G401 (cell line): ENCODE results near the gene SLC28A2. TPM values are rescaled to one million over a fixed set of nuclear protein-coding genes. Genes with fewer than 3 reads are reported as not detected.
"Not testable (repeated sequence)": the region's sequence is repeated elsewhere in the genome, so short reads cannot be mapped to it uniquely, and the experiment has no call there.

Source experiments
- DNase-seq: peaks from one replicate; pipeline ENCODE4 v3.0.0-alpha.2; 2015; ENCODE audit warnings: low spot score
- in situ Hi-C: cut with HindIII; loops from 2 replicates; pipeline ENCODE4 v1.10.0; 2016; ENCODE audit warnings: low sequenced_read_pairs, mixed read lengths
- total RNA-seq: library from RNA; depleted of rRNA; stranded (reverse); fragments of >200 nt; shearing (Covaris generic); gene quantifications from 2 replicates; pipeline ENCODE4 v1.2.3, GENCODE V29; 2014

Gene SLC28A2
- total RNA-seq, 1 experiment from 2014 or later, result not detected

DNA sequence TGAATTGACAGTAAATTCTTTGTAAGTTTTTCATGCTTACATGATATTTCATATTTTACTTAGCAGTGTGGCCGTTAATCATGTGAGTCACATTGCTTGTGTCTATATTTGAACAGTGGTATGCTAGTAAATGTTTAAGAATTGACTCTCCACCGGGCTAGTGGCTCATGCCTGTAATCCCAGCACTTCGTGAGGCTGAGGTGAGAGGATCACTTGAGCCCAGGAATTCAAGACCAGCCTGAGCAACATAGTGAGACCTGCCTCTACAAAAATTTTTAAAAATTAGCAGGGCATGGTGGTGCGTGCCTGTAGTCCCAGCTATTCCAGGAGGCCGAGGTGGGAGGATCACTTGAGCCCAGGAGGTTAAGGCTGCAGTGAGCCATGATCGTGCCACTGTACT lies 2.8 kb downstream of the SLC28A2 start:
- in situ Hi-C loops, DNase-seq: not testable (repeated sequence)

DNA sequence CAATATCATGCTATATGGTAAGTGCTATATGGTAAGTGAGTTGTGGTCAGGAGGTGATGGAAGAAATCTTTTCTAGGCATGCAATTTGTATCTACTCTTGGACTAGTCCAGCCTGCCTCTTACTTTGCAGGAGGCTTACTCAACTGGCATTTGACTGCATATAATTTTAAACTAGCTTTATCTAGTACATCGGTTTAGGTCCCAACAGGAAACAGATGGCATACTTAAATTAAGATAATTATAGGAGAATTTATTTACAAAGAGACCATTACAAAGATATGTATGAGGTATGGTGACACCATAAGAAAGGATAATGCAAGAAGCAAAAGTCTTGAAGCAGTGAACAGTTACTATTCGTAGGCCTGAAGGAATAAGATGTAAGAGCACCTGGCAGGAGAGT lies 7.8 kb downstream of the SLC28A2 start:
- in situ Hi-C loops, result no loop called here
- no peak for DNase-seq

DNA sequence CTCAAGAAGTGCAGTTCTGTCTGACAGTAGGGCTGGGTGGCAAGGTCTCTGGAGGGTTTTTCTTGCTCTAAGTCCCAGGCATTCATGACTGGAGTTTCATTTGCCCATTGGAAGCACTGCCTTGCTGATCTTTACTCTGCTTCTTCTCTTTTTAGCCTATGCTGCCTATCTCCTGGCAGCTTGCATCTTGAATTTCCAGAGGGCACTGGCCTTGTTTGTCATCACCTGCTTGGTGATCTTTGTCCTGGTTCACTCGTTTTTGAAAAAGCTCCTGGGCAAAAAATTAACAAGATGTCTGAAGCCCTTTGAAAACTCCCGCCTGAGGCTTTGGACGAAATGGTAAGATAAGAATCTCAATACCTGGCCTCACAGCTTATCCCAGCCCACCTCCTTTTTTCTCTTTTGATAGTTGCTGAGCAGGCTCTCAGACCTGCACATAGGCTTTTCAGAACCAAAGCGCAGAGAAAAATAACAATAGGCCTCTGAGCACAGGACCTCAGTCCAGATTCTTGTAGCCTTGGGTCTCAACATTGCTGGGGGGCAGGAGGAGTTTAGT lies 10.9 kb downstream of the SLC28A2 start:
- DNase-seq, result no peak
- in situ Hi-C loops, result no loop called here

DNA sequence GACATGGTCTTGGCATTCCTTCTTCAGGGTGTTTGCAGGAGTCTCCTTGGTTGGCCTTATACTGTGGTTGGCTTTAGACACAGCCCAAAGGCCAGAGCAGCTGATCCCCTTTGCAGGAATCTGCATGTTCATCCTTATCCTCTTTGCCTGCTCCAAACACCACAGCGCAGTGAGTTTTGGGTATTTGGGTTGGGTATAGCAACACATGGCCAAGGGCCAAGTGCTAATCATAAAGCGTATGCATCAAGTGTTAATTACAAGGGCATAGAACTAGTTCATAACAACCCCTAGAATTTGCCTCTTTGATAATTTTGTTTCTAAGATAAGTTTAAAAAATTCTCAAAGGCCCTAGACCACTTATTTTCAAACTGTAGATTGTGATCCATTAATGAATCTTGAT lies 11.8 kb downstream of the SLC28A2 start:
- in situ Hi-C loops, result no loop called here
- no peak for DNase-seq

DNA sequence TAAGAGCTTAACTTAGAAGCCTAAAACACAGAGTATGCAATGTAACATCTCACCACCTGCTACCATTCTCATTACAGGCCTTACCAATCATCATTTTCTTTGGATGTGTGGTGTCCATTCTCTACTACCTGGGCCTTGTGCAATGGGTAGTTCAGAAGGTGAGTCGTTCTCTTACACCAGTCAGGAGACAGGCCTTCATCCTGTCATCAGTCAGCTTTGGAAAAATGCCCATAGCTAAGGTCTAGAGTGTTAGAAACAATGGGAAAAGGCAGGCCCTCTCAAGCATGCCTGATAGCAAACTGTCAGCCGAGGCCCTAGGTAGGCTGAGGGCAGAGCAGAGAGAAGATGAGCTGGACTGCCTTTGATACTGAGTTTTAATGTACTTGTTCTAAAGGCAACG lies 13.5 kb downstream of the SLC28A2 start:
- no peak for DNase-seq
- in situ Hi-C loops, result no loop called here

DNA sequence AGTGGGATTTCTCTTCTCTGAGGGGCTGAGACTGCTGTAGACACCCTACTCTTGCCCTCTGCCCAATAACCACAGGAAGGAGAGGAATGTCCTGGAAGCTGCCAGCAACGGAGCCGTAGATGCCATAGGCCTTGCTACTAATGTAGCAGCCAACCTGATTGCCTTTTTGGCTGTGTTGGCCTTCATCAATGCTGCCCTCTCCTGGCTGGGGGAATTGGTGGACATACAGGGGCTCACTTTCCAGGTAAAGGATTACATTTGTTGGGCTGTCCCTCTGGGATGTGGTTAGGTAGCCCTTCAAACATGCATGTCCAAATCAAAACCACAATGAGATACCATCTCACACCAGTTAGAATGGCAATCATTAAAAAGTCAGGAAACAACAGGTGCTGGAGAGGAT lies 16.1 kb downstream of the SLC28A2 start:
- in situ Hi-C loops, result no loop called here
- DNase-seq, result no peak

DNA sequence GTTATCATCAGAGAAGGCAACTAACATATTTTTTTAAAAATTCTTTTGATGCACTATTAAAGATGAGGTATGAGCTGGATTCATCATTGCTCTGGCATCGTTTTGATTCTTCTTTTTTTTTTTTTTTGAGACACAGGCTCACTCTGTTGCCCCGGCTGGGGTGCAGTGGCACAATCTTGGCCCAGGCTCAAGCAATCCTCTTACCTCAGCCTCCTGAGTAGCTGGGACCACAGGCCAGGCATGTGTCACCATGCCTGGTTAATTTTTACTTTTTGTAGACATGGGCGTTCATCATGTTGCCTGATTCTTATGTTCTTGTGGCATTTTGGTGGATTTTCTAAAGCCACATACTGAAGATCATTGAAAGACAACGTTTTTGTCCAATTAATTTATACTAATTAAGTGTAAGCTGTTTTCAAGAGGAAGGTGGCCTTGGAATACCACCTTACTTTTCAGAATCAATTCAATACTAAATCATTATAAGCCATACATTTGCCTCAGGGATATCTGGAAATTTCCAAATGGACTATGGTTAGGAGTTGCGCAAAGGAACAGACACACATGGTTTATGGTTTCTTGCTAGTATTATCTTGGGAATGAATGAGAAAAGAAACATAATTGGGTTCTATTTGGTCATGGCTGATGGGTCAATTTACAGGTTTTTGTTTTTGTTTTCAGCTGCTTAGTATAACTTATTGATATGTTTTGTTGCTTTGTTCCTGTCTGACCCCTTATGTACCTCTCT lies 22.8 kb downstream of the SLC28A2 start:
- in situ Hi-C loops, result no loop called here

DNA sequence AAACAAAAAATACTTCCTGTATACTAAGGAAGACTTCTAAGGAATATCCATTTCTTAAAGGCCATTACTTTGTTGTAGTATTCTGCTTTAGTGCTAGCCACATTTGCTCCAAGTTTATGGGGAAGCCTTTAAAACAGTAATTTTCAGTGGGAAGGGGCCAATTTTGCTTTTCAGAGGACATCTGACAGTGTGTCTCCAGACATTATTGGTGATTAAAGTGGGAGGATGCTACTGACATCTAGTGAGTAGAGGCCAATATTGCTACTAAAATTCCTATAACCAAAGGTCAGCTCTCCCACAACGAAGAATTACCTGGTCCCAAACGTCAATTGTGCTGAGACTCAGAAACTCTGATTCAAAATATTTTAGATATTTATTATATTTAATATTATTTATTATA lies 24.8 kb downstream of the SLC28A2 start:
- in situ Hi-C loops, result no loop called here
- peak; percentile 77 for DNase-seq

More for the DNA sequence above, 22.8 kb downstream of the SLC28A2 start:
- no peak for DNase-seq

DNA sequence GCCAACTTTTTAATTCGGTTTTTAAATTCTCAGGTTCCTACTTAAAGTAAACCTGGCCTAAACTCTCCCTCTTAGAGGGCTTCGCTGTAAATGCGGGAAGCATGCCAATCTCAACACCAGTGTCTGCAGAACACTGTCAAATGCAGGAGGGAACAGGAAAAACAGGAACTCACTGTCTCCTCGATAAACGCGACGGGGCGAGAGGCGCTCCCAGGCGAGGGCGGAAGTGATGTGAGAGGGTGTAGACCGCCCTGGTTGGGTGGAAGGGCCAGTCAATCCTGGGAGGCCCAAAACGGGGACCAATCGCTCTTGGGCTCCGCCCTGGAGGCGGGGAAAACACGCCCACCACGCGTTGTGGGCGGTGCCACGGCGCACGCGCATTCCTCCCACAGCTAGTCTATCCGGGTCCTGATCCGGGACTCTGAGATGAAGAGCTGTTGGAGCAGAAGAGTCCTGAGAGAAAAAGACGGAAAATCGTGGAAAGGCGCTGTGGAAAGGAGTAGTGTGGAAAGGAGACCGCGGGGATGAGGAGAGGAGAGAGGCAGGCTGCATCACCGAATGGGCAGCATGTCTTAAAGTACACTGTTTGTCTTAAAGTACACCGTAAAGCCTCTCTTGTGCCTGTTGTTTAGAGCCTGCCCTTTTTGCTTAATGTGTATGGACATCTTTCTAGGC lies 27.1 kb downstream of the SLC28A2 start:
- in situ Hi-C loops, result no loop called here
- peak; percentile 99 for DNase-seq

DNA sequence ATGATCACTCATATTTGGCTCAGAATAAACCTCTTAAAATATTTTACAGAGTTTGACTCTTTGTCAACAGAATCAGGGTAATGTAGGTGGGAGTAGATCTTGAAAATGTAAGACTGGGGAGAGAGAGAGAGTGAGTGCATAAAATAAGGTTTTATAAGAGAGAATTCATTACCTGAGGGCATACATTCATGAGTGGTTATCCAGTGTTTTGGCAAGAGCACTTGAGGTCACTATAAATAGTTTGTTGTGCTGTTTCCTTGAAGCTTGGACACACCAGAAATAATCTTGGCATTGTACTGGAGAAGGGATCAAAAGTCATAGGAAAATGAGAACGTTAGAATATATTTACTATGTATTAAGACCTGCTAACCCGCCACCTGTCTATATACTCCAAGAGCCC lies 33.4 kb downstream of the SLC28A2 start:
- DNase-seq, result no peak
- in situ Hi-C loops, result no loop called here

DNA sequence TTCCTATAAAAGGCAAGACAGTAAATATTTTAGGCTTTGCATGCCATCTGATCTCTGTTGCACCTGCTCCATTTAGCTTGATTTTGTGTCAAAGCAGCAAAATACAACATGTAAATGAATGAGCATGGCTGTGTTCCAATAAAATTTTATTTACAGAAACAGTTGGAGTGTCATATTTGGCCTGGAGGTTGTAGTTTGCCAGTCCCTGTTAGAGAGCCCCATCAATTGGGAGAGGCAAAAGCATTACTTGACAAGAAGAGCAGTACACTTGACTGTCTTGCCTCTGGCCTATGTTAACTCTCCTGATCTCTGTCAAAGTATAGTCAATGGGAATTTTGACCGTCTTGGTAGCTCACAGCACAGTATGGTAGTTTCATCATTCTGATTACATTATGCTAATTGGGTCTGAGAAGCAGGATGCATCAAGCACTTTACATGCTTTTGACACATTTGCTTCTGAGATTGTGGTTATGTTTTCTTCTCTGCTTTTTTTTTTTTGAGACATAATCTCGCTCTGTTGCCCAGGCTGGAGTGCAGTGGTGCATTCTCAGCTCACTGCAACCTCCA lies 35.4 kb downstream of the SLC28A2 start:
- in situ Hi-C loops, result no loop called here
- no peak for DNase-seq

DNA sequence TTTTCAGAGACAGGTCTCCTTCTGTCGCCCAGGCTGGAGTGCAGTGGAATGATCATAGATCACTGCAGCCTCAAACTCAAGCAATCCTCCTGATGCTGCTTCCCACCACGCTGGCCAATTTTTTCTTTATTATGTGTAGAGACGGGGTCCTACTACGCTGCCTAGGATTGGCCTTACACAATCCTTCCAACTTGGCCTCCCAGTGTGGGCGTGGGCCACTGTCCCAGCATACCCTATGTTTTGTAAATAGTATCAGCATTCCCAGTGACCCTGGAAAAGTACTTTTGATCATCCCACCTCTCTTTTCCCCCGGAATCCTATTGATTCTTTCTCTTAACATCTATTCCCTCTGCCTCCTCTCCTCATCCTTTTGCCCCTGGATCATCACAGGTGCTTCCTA lies 36.9 kb downstream of the SLC28A2 start:
- in situ Hi-C loops, result no loop called here

DNA sequence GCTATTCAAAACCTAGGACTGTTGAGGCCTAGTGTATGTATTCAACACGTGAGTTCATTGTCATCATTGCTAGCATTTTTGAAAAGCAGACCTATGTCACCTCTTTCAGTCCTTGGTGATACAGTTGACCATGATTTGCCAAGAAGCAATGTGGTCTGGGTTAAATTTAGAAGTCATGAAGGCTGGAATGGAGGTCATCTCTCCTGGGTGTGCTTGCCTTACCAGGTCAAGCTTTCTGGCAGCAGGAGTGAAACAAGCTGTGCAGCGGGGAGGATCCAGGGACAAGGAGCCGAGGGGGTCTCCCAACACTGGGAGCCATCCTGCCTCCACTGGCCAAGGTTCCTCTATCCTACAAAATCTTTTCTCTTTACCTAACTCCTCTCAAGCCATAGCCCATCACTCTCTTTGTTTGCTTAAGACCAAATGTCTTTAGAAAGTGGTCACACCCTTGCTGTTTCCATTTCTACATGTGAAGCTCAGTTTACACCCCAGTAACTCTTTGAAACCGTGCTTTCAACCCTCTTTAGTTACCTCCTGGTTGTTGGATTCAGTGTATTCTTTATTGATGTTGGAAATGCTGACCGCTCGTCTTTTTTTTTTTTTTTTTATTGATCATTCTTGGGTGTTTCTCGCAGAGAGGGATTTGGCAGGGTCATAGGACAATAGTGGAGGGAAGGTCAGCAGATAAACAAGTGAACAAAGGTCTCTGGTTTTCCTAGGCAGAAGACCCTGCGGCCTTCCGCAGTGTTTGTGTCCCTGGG lies 40.0 kb downstream of the SLC28A2 start:
- no peak for DNase-seq
- in situ Hi-C loops, result no loop called here

More for the DNA sequence above, 36.9 kb downstream of the SLC28A2 start:
- DNase-seq, result no peak

DNA sequence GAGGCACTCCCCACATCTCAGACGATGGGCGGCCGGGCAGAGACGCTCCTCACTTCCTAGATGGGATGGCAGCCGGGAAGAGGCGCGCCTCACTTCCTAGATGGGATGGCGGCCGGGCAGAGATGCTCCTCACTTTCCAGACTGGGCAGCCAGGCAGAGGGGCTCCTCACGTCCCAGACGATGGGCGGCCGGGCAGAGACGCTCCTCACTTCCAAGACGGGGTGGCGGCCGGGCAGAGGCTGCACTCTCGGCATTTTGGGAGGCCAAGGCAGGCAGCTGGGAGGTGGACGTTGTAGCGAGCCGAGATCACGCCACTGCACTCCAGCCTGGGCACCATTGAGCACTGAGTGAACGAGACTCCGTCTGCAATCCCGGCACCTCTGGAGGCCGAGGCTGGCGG lies 41.3 kb downstream of the SLC28A2 start:
- in situ Hi-C loops, DNase-seq: not testable (repeated sequence)

DNA sequence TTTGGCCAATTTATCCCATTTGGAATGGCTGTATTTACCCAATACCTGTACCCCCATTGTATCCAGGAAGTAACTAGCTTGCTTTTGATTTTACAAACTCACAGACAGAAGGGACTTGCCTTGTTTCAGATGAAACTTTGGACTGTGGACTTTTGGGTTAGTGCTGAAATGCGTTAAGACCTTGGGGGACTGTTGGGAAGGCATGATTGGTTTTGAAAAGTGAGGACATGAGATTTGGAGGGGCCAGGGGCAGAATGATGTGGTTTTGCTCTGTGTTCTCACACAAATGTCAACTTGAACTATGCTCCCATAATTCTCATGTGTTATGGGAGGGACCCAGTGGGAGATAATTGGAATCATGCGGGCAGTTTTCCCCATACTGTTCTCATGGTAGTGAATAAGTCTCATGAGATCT lies 46.9 kb downstream of the SLC28A2 start:
- in situ Hi-C loops, DNase-seq: not testable (repeated sequence)

DNA sequence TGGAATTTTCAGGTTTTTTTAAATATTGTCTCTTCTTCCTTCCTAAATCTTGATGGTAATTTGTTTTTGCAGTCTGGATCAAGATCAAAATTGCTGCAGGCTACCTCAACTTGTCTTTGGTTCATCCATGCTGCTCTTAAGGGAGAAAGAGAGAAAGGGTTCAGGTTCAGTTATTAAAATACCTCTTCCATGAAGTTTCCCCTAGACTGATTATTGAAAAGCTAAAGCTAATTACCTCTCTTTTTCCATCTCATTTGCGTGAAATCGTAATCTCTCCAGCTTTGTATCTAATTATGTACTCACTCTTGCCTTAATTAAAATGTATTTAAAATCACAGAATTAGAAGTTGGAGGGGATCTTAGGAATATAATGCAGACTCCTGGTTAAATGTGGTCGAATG lies 52.7 kb downstream of the SLC28A2 start:
- in situ Hi-C loops, result no loop called here

DNA sequence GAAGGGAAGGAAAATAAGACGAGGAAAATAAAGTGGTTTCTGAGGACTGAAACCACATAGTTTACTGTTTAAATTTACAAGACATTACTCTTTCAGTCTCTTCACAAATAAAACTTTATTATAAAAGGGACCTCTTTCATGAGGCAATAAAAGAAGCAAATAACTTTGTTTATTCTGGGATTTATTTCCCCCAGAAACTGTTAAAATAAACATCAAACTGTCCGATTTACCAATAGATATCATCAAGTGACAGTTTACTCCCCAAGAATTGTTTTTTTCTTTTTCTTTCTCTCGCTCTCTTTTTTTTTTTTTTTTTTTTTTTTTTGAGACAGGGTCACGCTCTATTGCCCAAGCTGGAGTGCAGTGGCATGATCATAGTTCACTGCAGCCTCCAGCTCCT lies 54.1 kb downstream of the SLC28A2 start:
- no peak for DNase-seq
- in situ Hi-C loops, result no loop called here

More for the DNA sequence above, 52.7 kb downstream of the SLC28A2 start:
- no peak for DNase-seq

DNA sequence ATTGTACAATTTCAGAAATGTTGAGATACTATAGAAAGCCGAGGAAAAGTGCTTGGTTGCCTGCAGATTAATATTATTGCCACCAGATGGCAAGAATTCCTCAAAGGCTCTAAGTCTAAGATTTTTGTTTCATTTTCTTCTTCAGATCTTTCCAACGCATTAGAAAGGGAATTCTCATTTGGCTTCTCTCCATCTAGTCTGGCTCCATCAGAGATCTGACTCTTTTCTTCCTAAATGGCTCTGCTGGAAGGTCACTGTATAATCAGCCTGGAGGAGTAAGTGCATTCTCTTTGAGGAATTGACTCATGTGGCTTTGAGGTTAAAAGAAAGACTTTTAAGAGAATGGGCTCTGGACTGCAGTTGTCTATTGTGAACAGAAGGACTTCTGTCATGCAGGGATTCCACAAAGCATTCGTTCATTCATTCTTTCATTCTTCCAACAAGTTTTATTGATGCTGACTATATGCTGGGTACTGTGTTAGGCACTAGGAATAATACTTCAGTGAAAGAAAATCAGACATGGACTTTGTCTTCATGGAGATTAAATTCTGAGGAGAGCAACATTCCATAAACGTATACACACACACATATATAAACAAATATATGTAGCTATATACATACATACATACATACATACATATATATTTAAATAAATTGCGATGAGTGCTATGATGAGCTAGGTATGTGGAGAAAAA lies 55.3 kb downstream of the SLC28A2 start:
- in situ Hi-C loops, result no loop called here

DNA sequence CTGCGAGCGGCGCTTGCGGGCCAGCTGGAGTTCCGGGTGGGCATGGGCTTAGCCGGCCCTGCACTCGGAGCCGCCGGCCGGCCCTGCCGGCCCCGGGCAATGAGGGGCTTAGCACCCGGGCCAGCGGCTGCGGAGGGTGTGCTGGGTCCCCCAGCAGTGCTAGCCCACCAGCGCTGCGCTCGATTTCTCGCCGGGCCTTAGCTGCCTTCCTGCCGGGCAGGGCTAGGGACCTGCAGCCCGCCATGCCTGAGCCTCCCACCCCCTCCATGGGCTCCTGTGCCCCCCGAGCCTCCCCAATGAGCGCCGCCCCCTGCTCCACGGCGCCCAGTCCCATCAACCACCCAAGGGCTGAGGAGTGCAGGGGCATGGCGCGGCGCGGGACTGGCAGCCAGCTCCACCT lies 62.1 kb downstream of the SLC28A2 start:
- DNase-seq, in situ Hi-C loops: not testable (repeated sequence)

More for the DNA sequence above, 55.3 kb downstream of the SLC28A2 start:
- peak; percentile 59 for DNase-seq
